ENCODE data around the gene KIFC3. TPM values are rescaled to one million over a fixed set of nuclear protein-coding genes. Genes with fewer than 3 reads are reported as not detected.
A peak's percentile ranks its signal among the peaks of the same experiment; 100 is the strongest.

The KIFC3 gene
- total RNA-seq, 1 donor from 2014 or later = 61.6 TPM

DNA sequence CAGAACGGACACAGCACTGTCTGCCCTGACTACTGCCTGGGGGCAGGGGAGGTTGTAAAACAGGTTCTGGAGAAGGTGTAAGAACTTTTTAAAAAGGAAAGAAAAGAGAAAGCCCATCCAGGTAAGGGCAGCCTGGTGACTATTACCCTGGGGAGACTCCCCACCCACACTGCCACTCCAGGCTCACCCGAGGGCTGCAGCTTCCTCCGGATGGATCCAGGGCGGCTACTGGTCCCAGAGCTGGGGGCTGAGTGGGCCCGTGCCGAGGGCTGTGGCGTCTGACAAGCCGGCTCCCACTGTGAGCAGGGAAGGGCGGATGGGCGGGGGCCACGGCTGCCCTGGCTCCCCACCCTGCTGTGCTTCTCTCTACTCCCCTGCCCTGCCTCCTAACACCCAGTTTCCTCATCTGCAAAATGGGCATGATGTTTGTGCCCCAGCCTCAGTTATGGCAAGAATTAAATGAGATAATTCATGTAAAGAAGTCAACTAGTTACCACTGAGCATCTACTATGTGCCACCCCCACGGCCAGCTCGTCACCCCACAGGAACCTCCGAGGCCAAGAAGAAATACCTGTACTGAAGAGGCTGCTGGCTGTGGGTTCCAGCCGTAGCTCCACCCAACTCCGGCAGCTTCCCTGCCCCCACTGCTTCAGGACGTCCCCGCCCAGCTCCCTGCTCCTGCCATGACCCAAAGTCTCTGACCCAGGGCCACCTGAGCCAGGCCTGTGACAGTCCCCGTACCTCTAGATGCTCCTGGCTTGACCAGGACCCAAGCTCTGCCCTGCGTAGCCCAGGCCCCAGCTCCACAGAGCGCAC is 42.5 kb downstream of the KIFC3 start:
- intact Hi-C loops (cut with DNase I) = loop anchor here (10.0 kb wide), 1 partner anchor 245 kb away; the partner anchor contains the start of genes USB1 and ZNF319

DNA sequence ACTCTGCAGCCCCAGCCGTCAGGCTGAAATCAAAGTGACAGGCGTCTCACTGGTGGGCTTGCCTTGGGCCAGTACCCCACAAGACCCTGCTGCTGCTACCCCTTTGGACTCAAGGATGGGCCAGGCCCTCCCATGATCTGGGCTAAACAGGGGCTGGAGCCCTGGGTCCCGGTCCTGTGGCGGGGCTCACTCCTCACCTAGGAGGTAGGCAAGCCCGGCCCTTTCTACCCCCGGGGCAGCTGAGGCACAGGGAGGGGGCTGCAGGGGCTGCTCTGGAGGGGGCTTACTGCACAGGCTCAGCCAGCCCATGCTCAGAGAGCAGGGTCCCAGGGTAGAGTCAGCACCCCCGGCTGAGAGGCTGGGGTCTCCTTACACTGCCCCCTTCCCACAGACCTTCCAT is 43.2 kb downstream of the KIFC3 start:
- intact Hi-C loops (cut with DNase I) = loop anchor here (10.0 kb wide), 1 partner anchor 246 kb away; the partner anchor contains the start of genes USB1 and ZNF319
- DNase-seq (no peak), ATAC-seq (ENCODE audit: poor library complexity) (no peak)

More for the DNA sequence above, 42.5 kb downstream of the KIFC3 start:
- ATAC-seq (ENCODE audit: poor library complexity) (no peak), DNase-seq (no peak)

DNA sequence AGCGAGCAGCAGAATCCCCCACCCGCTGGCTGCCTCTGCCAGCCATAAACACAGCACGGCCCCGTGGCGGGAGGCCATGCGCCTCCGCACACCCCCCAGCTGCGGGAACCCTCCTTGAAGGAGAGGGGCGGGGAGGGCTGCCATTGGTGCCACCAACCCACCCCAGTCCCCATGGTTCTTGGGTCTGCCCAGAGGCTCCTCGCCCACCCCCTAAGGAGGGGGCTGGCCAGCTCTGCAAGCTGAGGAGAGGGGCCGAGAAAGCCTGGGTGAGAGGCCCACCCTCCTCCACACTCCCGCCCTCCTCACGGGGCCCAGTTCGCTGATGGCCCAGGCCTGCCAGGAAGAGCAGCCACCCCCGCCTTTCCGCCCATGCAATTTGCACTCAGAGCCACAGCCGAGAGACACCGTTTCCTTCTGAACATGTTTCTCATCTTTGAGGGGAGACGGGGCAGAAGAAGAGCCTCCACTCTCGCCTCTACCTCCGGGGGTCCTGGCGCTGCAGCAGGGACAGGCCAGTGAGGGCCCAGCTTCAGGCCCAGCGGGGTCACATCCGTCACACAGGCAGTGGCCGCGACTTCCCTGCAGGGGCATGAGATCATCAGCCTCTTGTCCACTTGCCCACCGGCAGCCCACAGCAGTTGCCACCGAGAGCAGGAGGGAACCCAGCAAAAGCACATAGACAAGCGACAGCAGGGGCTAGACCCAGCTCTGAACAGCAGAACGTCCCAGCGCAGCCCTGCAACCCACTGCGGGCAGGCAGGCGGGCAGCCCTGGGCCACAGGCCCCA is 43.8 kb downstream of the KIFC3 start:
- DNase-seq = no peak
- no peak for ATAC-seq (ENCODE audit: poor library complexity)
- intact Hi-C loops (cut with DNase I) = loop anchor here (10.0 kb wide), 1 partner anchor 246 kb away; the partner anchor contains the start of genes USB1 and ZNF319

DNA sequence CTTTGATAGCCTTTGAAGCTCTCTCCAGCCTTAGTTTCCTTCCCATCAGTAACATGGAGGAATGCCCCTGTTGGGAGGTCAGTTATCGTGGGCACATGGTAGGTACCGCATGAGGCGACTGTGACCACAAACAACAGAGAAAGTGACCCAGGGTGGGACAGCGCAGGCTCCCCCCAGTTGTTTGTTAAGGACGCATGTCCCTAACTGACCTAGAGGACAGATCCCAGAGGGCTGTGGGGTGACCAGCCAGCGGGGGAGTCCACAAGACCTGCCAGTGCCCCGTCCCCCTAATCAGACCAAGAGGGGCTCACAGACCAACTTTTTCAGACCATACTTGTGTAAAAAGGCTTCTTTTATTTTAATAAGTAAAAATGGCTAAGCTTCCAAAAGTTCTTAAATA is 44.4 kb downstream of the KIFC3 start:
- no peak for DNase-seq
- intact Hi-C loops (cut with DNase I) = loop anchor here (2.0 to 10.0 kb wide), 2 partner anchors 105 to 247 kb away; partner anchors contain the start of genes USB1 and ZNF319
- ATAC-seq (ENCODE audit: poor library complexity) = no peak

DNA sequence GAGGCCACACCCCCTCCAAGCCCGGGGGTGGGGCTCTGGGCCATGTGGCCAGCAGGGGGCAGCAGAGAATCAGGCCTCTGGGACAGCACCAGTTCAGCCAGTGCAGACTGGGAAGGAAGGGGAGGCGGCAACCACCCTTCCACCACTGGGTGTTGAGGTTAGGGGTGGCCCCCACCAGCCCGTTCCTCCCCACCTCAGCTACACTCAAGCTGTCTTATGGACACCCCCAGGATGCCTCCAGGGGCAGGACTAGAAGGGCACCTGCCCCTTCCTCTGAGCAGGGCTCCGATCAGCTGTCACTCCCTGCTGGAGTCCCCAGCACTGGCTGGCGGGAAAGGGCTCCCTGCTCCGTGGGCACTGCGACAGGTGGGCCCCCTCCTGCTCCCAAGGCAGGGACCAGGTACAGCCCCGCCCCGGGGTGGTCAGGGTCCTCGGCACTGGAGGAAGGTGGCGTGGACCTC is 44.9 kb downstream of the KIFC3 start:
- ATAC-seq (ENCODE audit: poor library complexity) = peak; percentile 94
- intact Hi-C loops (cut with DNase I) = loop anchor here (2.0 to 10.0 kb wide), 2 partner anchors 105 to 247 kb away; partner anchors contain the start of genes USB1 and ZNF319
- DNase-seq = peak; percentile 94

DNA sequence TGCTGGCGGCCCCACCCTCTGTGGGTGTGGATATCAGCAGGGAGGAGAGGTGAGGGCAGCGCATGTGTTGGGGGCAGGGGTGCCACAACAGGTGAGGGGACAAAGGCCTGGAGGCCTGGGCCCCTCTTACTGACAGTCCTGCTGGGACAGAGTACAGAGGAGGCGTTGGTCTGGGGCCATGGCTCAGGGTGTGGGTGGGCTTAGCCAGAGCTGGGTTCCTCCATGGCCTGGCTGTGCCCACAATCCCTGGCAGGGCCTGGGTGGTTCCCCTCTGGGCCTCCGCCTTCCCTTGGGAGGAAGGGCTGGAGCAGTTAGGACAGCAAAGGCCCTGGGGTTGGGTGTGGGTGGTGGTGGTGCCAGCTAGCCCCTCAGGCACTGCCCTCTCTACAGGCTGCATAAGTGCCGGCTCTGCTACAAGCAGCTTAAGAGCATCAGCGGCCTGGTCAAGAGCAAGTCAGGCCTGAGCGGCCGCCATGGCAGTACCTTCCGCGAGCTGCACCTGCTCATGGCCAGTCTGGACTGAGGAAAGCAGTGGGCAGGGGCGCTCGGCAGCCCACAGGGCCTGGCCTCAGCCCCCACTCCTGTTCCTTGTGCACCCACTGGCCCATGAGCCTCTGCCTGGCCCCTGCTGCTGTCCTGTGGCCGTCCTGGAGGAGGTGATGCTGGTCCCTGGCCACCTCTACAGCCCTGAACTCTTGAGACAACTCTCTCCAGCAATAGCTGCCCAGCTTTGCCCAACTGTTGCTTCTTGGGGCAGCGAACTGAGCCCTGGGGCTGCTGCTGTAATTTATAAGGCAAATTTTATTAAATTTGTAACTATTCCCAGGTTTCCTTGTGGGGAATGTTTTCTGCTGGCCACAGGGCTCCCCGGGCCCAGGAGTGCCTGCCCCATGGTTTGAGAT is 45.6 kb downstream of the KIFC3 start:
- peak; percentile 38 for DNase-seq
- no peak for ATAC-seq (ENCODE audit: poor library complexity)
- intact Hi-C loops (cut with DNase I) = loop anchor here (2.0 to 10.0 kb wide), 2 partner anchors 106 to 248 kb away; partner anchors contain the start of genes USB1 and ZNF319

DNA sequence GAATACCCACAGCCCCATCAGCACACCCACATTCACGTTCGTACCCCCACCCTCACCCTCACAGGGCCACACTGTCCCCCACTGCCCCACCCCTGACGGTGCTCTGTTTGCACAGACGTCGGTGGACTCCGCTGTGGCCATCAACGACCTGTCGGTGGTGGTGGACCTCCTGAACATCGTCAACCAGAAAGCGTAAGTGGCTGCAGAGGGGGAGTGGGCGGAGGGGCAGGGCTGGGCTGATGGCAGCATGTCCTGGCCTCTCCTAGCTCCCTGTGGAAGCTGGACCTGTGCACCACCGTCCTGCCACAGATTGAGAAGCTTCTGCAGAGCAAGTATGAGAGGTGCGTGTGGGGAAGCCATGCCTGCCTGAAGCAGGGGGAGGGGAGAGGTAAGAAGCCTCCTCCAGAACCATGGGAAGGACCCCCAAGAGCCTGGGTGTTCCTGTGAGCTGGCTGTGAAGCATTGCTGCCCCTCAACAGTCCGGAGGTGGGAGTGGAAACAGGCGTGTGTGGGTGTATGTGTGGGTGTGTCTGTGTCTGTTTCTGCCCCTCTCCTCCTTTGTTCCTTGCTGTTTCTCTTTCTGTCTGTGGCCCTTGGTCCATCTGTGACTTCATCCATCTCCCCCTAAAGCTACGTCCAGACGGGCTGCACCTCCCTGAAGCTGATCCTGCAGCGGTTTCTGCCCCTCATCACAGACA is 46.4 kb downstream of the KIFC3 start:
- ATAC-seq (ENCODE audit: poor library complexity) = no peak
- intact Hi-C loops (cut with DNase I) = loop anchor here (2.0 to 10.0 kb wide), 2 partner anchors 107 to 249 kb away; partner anchors contain the start of genes USB1 and ZNF319
- peak; percentile 34 for DNase-seq

DNA sequence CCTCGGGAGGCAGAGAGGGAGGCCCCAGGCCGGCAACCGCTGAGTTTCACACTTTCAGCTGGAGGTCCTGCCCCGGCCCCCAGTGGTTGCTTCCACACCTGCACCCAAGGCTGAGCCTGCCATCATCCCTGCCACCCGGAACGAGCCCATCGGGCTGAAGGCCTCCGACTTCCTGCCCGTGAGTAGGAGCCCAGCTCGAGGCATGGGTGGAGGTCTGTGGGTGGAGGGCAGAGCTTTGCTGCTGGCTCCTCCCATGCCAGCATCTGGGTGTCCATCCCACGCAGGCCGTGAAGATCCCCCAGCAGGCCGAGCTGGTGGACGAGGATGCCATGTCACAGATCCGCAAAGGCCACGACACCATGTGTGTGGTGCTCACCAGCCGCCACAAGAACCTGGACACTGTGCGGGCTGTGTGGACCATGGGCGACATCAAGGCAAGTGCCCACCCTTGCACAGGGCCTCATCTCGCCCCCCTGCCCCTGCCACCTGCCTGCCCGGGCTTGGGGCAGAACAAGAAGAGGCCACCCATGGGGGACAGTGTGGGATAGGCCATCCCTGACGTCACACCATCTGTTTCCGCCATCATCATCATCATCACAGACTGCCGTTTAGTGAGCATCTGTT is 47.1 kb downstream of the KIFC3 start:
- DNase-seq = peak; percentile 26
- no peak for ATAC-seq (ENCODE audit: poor library complexity)
- intact Hi-C loops (cut with DNase I) = loop anchor here (10.0 kb wide), 1 partner anchor 250 kb away; the partner anchor contains the start of genes USB1 and ZNF319

DNA sequence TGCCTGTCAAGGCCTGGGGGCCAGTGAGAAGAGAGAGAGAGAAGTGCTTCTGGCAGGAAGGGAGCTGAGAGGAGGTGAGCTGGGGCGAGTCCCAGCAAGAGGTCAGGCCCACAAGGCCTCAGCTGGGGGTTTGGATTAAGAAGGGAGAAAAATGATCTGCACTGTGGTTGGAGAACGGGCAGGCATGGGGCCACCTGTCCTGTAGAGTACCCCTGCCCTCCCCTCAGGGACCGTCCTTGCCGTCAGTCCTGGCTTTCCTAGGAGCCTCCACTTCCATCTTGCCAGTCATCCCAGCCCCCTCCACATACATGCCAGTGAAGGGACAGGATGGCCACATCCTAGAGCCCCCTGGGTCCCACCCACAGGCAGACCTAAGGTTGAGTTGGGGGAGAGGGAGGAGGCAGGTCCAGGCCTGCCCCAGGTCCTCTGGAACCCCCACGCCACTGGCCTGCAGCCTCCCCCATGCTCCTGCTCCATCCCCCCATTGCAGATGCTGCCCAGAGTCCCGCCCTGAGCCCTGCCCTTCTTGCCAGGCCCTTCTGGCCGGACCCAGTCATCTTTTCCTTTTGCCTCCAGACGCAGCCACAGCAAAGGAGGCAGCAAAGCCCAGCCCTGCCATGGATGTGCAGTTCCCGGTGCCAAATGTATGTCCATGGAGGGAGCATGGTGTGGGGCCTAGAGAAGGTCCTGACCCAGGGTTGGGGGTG is 47.8 kb downstream of the KIFC3 start:
- DNase-seq (peak; percentile 30), ATAC-seq (ENCODE audit: poor library complexity) (no peak)
- intact Hi-C loops (cut with DNase I) = loop anchor here (10.0 kb wide), 1 partner anchor 250 kb away; the partner anchor contains the start of genes USB1 and ZNF319

DNA sequence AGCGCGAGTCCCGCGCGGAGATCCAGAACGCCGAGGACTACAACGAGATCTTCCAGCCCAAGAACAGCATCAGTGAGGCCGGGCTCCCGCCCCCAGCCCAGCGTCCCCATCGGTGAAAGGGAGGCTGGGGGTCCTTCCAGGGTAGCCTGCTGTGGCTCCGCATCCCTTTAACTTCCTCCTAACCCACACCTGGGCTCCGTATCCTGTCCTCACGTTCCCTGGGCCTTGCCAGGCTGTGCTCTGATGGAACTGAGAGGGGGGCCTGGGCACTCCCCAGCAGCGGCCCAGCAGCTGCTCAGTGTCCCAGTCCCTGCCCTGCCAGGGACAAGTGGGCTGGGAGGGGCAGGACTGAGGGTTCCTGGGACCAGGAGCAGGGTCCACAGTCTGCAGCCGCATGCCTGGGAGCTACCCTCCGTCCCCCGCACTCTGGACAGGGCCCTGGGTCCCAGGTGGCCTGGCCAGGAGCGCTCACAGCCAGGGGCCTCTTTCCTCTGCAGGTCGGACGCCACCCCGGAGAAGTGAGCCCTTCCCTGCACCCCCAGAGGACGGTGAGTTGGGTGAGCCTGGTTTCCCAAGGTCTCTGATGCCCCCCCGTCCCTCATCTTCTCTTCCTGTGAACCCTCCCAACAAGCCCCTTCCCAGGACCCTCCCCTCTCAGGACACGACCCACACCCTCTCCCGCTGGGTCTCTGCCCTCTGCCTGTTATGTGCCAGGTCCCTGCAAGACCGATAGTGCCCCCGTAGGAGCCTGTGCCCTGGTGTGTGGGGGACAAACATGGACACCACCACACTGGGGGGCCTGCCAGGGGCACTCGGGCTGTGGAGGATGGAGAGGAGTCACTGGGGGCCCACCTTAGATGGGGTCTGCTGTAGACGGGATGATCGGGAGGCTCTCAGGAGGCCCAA is 48.6 kb downstream of the KIFC3 start:
- DNase-seq (peak; percentile 30), ATAC-seq (ENCODE audit: poor library complexity) (no peak)
- intact Hi-C loops (cut with DNase I) = loop anchor here (10.0 kb wide), 1 partner anchor 251 kb away; the partner anchor contains the start of genes USB1 and ZNF319

DNA sequence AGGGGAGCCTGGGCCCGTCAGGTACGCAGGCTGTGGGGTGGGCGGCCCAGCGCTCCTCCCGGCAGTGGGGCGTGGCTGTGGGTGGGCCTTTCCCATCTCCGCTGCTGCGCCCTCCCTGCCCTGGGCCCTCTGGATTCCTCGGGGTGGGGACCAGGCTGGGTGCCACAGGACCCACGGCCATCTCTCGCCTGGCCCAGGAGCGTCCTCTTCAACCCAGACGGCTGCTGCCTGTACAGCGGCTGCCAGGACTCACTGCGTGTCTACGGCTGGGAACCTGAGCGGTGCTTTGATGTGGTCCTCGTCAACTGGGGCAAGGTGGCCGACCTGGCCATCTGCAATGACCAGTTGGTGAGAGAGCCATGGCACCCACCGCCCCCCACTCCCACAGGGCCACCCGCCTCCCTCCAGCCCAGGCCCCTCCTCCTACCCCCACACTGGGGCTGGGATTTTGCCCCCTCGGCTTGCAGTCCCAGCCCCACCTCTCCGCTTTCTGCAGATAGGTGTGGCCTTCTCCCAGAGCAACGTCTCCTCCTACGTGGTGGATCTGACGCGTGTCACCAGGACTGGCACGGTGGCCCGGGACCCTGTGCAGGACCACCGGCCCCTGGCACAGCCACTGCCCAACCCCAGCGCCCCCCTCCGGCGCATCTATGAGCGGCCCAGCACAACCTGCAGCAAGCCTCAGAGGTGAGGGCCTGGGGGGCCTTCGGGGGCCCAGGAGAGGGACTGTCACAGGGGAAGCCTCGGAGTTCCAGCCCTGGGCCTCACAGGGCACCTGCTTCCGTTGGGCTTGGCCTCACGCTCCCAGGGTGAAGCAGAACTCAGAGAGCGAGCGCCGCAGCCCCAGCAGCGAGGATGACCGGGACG is 49.5 kb downstream of the KIFC3 start:
- DNase-seq (peak; percentile 33), ATAC-seq (ENCODE audit: poor library complexity) (no peak)
- intact Hi-C loops (cut with DNase I) = loop anchor here (10.0 kb wide), 1 partner anchor 252 kb away; the partner anchor contains the start of genes USB1 and ZNF319

DNA sequence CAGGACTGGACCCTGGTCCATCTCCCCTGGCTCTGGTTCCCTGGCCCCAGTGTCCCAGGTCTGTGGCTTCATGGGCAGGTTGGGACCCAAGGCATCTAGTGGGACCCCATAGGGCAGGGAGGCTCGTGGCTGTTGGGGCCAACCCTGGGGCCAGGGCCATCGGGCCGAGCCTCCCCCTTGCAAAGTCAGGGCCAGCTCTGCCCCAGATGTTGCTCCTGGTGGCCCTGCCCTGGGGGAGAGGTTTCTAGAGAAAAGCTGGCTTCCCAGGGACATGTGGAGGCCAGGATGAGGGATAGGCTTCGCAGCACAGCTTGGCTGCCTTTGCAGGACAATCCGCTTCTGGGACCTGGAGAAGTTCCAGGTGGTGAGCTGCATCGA is 50.1 kb downstream of the KIFC3 start:
- intact Hi-C loops (cut with DNase I) = loop anchor here (10.0 kb wide), 1 partner anchor 253 kb away; the partner anchor contains the start of genes USB1 and ZNF319
- DNase-seq (no peak), ATAC-seq (ENCODE audit: poor library complexity) (no peak)

DNA sequence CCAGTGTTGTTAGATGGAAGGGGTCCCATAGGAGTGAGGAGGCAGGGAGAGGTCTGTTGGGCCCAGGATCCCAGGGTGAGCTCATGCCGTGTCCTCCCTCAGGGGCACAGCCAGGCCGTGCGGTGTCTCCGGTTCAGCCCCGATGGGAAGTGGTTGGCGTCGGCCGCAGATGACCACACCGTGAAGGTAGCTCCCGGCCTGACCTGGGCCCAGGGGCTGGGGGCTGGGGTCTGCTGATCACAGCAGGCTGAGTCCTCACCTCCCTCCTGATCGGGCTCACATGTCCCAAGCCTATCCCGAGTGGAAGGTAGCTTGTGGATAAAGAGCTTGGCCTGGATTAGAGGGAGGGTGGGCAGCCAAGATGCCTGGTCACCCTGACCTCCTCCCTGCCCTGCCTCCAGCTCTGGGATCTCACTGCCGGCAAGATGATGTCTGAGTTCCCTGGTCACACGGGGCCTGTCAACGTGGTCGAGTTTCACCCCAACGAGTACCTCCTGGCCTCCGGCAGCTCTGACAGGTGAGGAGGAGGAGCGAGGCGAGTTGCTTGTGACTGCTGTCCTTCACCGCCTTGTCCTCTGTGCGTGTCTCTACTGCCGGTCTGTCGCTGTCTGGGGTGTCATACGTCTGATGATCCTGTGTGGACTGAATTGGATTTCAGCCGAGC is 50.6 kb downstream of the KIFC3 start:
- DNase-seq (peak; percentile 26), ATAC-seq (ENCODE audit: poor library complexity) (no peak)
- intact Hi-C loops (cut with DNase I) = loop anchor here (10.0 kb wide), 1 partner anchor 253 kb away; the partner anchor contains the start of genes USB1 and ZNF319
